Endodermal cell (in vitro differentiated cells): Measurements from ENCODE around the gene MMP21. TPM values are rescaled to one million over a fixed set of nuclear protein-coding genes. Genes with fewer than 3 reads are reported as not detected.
A peak's percentile ranks its signal among the peaks of the same experiment; 100 is the strongest.

ENCODE experiments used
- DNase-seq: peaks from one replicate; pipeline ENCODE4 v3.0.0-alpha.2; 2017
- H3K27ac ChIP-seq: 2 replicates; pipeline ENCODE4 v1.5.1; 2013; ENCODE audit warnings: mild to moderate bottlenecking, low read depth, low read length, moderate library complexity
- H3K27me3 ChIP-seq: 2 replicates; pipeline ENCODE4 v1.6.1; 2013; ENCODE audit warnings: mild to moderate bottlenecking, low read length, moderate library complexity; ENCODE audit not compliant: insufficient read depth, control insufficient read depth, poor library complexity, severe bottlenecking
- H3K36me3 ChIP-seq: 2 replicates; pipeline ENCODE4 v1.7.0; 2013; ENCODE audit warnings: mild to moderate bottlenecking, low read length, moderate library complexity; ENCODE audit not compliant: control insufficient read depth, insufficient read depth
- H3K4me1 ChIP-seq: one replicate; pipeline ENCODE4 v1.7.0; 2013; ENCODE audit warnings: low read length; ENCODE audit not compliant: control insufficient read depth, insufficient read depth
- H3K4me3 ChIP-seq: 2 replicates; pipeline ENCODE4 v1.5.1; 2013; ENCODE audit warnings: mild to moderate bottlenecking, low read length, moderate library complexity
- H3K9ac ChIP-seq: 2 replicates; pipeline ENCODE4 v1.6.1; 2013; ENCODE audit warnings: mild to moderate bottlenecking, low read length, moderate library complexity; ENCODE audit not compliant: poor library complexity, severe bottlenecking; ENCODE audit errors: extremely low read depth
- H3K9me3 ChIP-seq: 2 replicates; pipeline ENCODE4 v1.6.1; 2013; ENCODE audit warnings: mild to moderate bottlenecking, low read length, moderate library complexity; ENCODE audit not compliant: control insufficient read depth
- H3K27ac Mint-ChIP-seq: 2 replicates; pipeline ENCODE4 v1.8.0; 2020; ENCODE audit warnings: mixed read lengths
- H3K27me3 Mint-ChIP-seq: 2 replicates; pipeline ENCODE4 v1.8.0; 2021; ENCODE audit warnings: mild to moderate bottlenecking, mixed read lengths; ENCODE audit not compliant: insufficient read depth
- H3K36me3 Mint-ChIP-seq: 2 replicates; pipeline ENCODE4 v1.8.0; 2020; ENCODE audit warnings: low read depth, mixed read lengths
- H3K4me1 Mint-ChIP-seq: 2 replicates; pipeline ENCODE4 v1.8.0; 2020; ENCODE audit warnings: mixed read lengths
- H3K4me3 Mint-ChIP-seq: 2 replicates; pipeline ENCODE4 v1.8.0; 2020; ENCODE audit warnings: mild to moderate bottlenecking, moderate library complexity, mixed read lengths
- H3K9me3 Mint-ChIP-seq: 2 replicates; pipeline ENCODE4 v1.8.0; 2020; ENCODE audit warnings: mild to moderate bottlenecking, mixed read lengths
- CTCF ChIP-seq: fragments of 200-600 bp; sonication (generic); conservative IDR thresholded peaks from 2 replicates; pipeline ENCODE4 v1.5.0; 2021; ENCODE audit warnings: antibody characterized with exemption, mild to moderate bottlenecking
- WGBS, 2 experiments: methylation state at CpG; one replicate each; pipeline versions ENCODE4 v1.1.5 to v1.1.7; 2013; ENCODE audit warnings: missing lambda C conversion rate in 2 of 2, mixed read lengths in 1 of 2; ENCODE audit not compliant: insufficient coverage in 1 of 2, insufficient read length in 1 of 2; 5-methylcytosine and 5-hydroxymethylcytosine counted together
- microRNA-seq: library from miRNA; unstranded; fragments of <30 nt; microRNA quantifications from one replicate; pipeline ENCODE4 v1.2.0, GENCODE V29; 2020; ENCODE audit warnings: borderline microRNAs expressed
- total RNA-seq, 2 donors: library from RNA; stranded (reverse); fragmentation: NEBNext Ultra II Directional in 1 of 2; extraction: Animal tissue kit (Norgen Biotek cat#: 25700) in 1 of 2; gene quantifications; 2 replicates in 1 of 2; 3 replicates in 1 of 2; pipeline ENCODE4 v1.2.1, GENCODE V29; 2021

The MMP21 gene
- total RNA-seq, 2 donors from 2014 or later: not detected

GRCh38 chr10:125721035-125721434, 54.6 kb downstream of the MMP21 start:
- no peak for DNase-seq
- Mint-ChIP-seq H3K27me3 (no peaks in the 10 kb centered on the region), H3K27ac (no peak overlapping the region), H3K4me3 (peak overlapping the region; percentile 89), H3K9me3 (peaks cover 1% of the 10 kb centered on the region), H3K4me1 (peaks cover 10% of the 10 kb centered on the region), H3K36me3 (peaks cover 39% of the 10 kb centered on the region)
- no peak overlapping the region for H3K9ac ChIP-seq
- peaks cover 48% of the 10 kb centered on the region for H3K36me3 ChIP-seq
- no peak for TF ChIP-seq CTCF
- 93 to 94% methylated on average over 6 of the region's 6 CpGs for WGBS, 2 experiments
- peak overlapping the region; percentile 100 for H3K4me3 ChIP-seq
- peaks cover 7% of the 10 kb centered on the region for H3K4me1 ChIP-seq
- H3K27ac ChIP-seq: no peak overlapping the region
- no peaks in the 10 kb centered on the region for H3K27me3 ChIP-seq
- no peaks in the 10 kb centered on the region for H3K9me3 ChIP-seq

- Mint-ChIP-seq H3K27me3 (no peaks in the 10 kb centered on the region), H3K4me3 (peak overlapping the region; percentile 89), H3K4me1 (peaks cover 10% of the 10 kb centered on the region), H3K9me3 (peaks cover 3% of the 10 kb centered on the region), H3K36me3 (peaks cover 32% of the 10 kb centered on the region), H3K27ac (peak overlapping the region; percentile 89)
- DNase-seq: no peak
- TF ChIP-seq CTCF: no peak
- Histone ChIP-seq H3K36me3 (peaks cover 39% of the 10 kb centered on the region), H3K4me1 (peaks cover 7% of the 10 kb centered on the region), H3K27ac (no peak overlapping the region), H3K4me3 (peak overlapping the region; percentile 100), H3K27me3 (no peaks in the 10 kb centered on the region), H3K9ac (peak overlapping the region; percentile 95), H3K9me3 (no peaks in the 10 kb centered on the region)
- 2 to 5% methylated on average over 15 of the region's 15 CpGs for WGBS, 2 experiments
Observed at GRCh38 chr10:125720002-125720382, 55.6 kb downstream of the MMP21 start.

- WGBS, 2 experiments: 0% methylated on average over 51 to 72 of the region's 72 CpGs
- Mint-ChIP-seq H3K27me3 (no peaks in the 10 kb centered on the region), H3K4me3 (peak within 1 kb of the TSS; percentile 89), H3K27ac (peak within 1 kb of the TSS; percentile 96), H3K4me1 (peaks cover 10% of the 10 kb centered on the region), H3K36me3 (peaks cover 26% of the 10 kb centered on the region), H3K9me3 (peaks cover 3% of the 10 kb centered on the region)
- peak; percentile 100 for DNase-seq
- Histone ChIP-seq H3K4me1 (peaks cover 7% of the 10 kb centered on the region), H3K9ac (peak within 1 kb of the TSS; percentile 95), H3K4me3 (peak within 1 kb of the TSS; percentile 100), H3K9me3 (no peaks in the 10 kb centered on the region), H3K36me3 (peaks cover 33% of the 10 kb centered on the region), H3K27ac (peak within 1 kb of the TSS; percentile 94), H3K27me3 (no peaks in the 10 kb centered on the region)
- no peak for TF ChIP-seq CTCF
Observed at GRCh38 chr10:125719173-125720001, 56.2 kb downstream of the MMP21 start, which contains the start of gene EDRF1. EDRF1 (plus strand) TSS chr10:125719709; CDS start chr10:125719808, 99 bp downstream.

Small RNA genes lying within 50 kb of the gene (microRNA-seq; reads per million reads assigned to microRNA genes)
- not detected for gene MIR4484

Other genes with a start within 250 kb of the MMP21 start
- gene TEX36, start 92.7 kb downstream of the MMP21 start, total RNA-seq: not detected
- 10 to 100 TPM; 44.5 to 46.8 TPM for gene EDRF1, start 56.1 kb downstream of the MMP21 start, total RNA-seq
- 10 to 100 TPM; 49.2 to 69.4 TPM for gene UROS, start 47.4 kb upstream of the MMP21 start, total RNA-seq
- 10 to 100 TPM; 84.4 to 93.8 TPM for gene BCCIP, start 47.7 kb upstream of the MMP21 start, total RNA-seq
- 10 to 100 TPM; 25.4 to 38.1 TPM for gene DHX32, start 105.5 kb upstream of the MMP21 start, total RNA-seq
- 10 to 100 TPM in 1 of 2 donors, 1 to 10 TPM in 1; 7.7 to 10.0 TPM for gene FANK1, start 120.7 kb upstream of the MMP21 start, total RNA-seq